Measurements from ENCODE around the gene HABP2.

HABP2 gene

GRCh38 chr10:113605268-113605978 lies 52.6 kb downstream of the HABP2 start:
- no peak for DNase-seq (ENCODE audit: low read depth)

GRCh38 chr10:113609704-113610108 lies 56.9 kb downstream of the HABP2 start:
- DNase-seq (ENCODE audit: low read depth), result no peak

- DNase-seq (ENCODE audit: low read depth), result no peak
Observed at GRCh38 chr10:113610631-113611601, 58.1 kb downstream of the HABP2 start.

GRCh38 chr10:113612154-113612553 lies 59.3 kb downstream of the HABP2 start:
- no peak for DNase-seq (ENCODE audit: low read depth)

GRCh38 chr10:113613427-113613826 lies 60.6 kb downstream of the HABP2 start:
- DNase-seq (ENCODE audit: low read depth), result no peak

GRCh38 chr10:113613977-113614690 lies 61.3 kb downstream of the HABP2 start:
- no peak for DNase-seq (ENCODE audit: low read depth)

- no peak for DNase-seq (ENCODE audit: low read depth)
Observed at GRCh38 chr10:113616244-113617074, 63.6 kb downstream of the HABP2 start.

GRCh38 chr10:113617086-113617485 lies 64.2 kb downstream of the HABP2 start:
- no peak for DNase-seq (ENCODE audit: low read depth)

GRCh38 chr10:113618338-113618737 lies 65.5 kb downstream of the HABP2 start:
- no peak for DNase-seq (ENCODE audit: low read depth)

GRCh38 chr10:113619401-113619800 lies 66.5 kb downstream of the HABP2 start:
- no peak for DNase-seq (ENCODE audit: low read depth)

GRCh38 chr10:113620511-113620910 lies 67.7 kb downstream of the HABP2 start:
- no peak for DNase-seq (ENCODE audit: low read depth)

GRCh38 chr10:113620936-113621335 lies 68.1 kb downstream of the HABP2 start:
- DNase-seq (ENCODE audit: low read depth), result no peak

- DNase-seq (ENCODE audit: low read depth), result no peak
Observed at GRCh38 chr10:113621799-113622198, 68.9 kb downstream of the HABP2 start.

GRCh38 chr10:113622831-113623230 lies 70.0 kb downstream of the HABP2 start:
- no peak for DNase-seq (ENCODE audit: low read depth)

- DNase-seq (ENCODE audit: low read depth), result no peak
Observed at GRCh38 chr10:113625461-113626186, 72.8 kb downstream of the HABP2 start.

- DNase-seq (ENCODE audit: low read depth), result no peak
Observed at GRCh38 chr10:113626809-113627355, 74.0 kb downstream of the HABP2 start.

GRCh38 chr10:113627836-113628235 lies 75.0 kb downstream of the HABP2 start:
- no peak for DNase-seq (ENCODE audit: low read depth)

- no peak for DNase-seq (ENCODE audit: low read depth)
Observed at GRCh38 chr10:113628607-113629153, 75.8 kb downstream of the HABP2 start.

GRCh38 chr10:113630929-113631533 lies 78.2 kb downstream of the HABP2 start:
- DNase-seq (ENCODE audit: low read depth), result no peak
